Tongue (tissue), 2 donors: Measurements from ENCODE around the gene ZNF845. TPM values are rescaled to one million over a fixed set of nuclear protein-coding genes. Genes with fewer than 3 reads are reported as not detected.
"Not testable (repeated sequence)": the region's sequence is repeated elsewhere in the genome, so short reads cannot be mapped to it uniquely, and the experiment has no call there.

ENCODE experiments used
- DNase-seq: peaks from one replicate; pipeline ENCODE4 v3.0.0-alpha.2; 2015
- total RNA-seq: library from RNA; depleted of rRNA; stranded (reverse); fragments of >200 nt; gene quantifications from one replicate; pipeline ENCODE4 v1.2.3, GENCODE V29; 2014

The ZNF845 gene
- total RNA-seq, 1 donor from 2014 or later = 6.8 TPM

DNA sequence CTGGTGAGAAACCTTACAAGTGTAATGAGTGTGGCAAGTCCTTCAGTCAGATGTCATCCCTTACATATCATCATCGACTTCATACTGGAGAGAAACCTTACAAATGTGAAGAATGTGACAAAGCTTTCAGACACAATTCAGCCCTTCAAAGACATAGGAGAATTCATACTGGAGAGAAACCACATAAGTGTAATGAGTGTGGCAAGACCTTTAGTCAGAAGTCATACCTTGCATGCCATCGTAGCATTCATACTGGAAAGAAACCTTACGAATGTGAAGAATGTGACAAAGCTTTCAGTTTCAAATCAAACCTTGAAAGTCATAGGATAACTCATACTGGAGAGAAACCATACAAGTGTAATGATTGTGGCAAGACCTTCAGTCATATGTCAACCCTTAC, 47.8 kb downstream of the ZNF845 start:
- DNase-seq = no peak

DNA sequence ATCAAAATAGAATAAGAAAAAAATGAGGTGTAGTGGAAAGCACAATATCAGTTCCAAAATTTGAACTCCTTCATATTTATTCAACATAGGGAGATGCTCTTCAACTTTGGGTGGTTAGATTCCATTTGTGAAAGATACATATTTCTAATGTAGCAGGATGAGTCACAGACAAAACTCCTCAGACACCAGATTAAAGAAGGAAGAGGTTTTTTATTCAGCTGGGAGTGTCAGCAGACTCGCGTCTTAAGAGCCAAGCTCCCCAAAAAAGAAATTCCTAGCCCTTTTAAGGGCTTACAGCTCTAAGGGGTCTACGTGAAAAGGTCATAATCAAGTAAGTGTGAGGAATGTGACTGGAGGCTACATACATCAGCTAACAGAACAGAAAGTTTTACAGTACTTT, 54.6 kb downstream of the ZNF845 start:
- no peak for DNase-seq

GRCh38 chr19:53388904-53389303, 55.4 kb downstream of the ZNF845 start:
- no peak for DNase-seq

GRCh38 chr19:53389571-53389970, 56.0 kb downstream of the ZNF845 start:
- DNase-seq = peak; percentile 91

DNA sequence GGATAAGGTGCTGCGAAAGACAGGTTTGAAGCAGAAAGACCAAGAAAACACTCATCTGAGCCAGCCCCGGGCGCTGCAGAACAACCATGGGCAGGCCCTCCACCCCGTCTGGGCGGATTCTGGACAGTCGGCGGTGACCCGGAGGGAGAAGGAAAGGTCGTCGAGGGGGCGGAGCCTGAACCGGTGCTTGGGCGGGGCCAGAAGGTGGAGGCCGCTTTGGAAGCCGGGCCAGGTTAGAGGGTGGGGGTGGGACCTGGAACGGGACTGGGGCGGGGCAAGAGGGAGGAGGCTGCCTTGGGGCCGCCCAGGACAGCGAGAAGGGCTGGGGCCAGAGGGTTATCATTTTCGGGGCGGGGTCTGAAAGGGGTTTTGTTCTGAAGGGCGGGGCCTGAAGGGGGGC, 56.4 kb downstream of the ZNF845 start:
- peak; percentile 78 for DNase-seq

DNA sequence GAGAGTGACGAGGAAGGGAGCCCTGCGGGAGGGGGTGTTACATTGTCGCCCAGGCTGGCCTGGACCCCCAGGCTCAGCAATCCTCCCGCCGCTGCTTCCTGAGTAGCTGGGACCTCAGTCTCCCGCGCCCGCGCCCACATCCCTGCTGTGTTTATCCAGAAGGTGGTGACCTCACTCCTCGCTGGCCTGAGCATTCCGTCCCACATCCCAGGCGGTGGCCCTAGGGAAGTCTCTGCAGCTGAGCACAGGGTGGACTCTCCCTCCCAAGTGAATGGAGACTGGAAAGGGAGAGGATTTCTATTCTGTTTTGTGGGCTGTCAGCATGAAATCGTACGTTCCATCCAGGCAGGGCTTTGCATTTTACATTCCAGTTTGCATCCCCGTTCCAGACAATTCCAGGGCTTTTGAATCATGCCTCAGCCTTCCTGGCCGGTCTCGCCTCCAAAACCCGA, 61.0 kb downstream of the ZNF845 start:
- DNase-seq = no peak

DNA sequence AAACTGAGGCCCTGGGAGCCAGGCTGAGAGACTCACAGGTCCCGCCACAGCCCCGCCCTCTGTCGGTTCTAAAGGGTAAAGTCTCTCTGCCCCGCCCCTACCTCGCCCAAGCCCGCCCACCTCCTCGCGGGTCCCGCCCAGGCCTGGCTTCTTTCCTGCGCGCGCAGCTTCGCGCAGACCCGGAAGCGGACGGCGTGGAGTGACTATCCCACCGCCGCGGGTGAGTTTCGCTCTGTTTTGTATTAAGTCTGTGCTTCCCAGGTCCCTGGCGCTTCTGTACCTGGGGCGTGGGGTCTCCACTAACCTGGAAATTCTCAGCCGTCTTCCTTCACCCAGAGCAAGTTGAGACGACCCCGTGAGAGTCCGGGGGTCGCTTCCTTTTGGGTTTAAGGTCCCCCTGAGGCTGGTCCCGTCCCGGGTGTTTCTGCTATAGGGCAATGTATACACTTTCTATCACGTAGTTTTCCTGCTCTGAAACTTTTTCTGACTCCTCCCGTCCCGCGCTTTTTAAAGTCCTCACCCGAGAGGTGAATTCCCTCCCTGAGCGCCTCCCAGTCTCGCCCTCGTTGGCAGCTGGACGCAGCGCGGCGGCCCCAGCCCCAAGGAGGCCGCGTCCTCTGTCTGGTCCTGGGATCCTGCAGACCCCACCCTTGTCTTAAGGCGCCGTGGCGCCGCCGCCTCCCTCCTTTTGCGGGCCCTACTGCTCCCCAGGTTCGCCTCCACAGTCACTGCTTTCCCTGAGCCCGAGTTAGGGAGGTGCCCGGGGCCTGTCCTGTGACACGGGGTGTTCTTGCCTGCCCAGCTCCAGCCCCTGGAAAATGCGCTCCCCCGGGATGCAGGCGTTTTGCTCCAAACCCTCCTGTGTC, 61.7 kb downstream of the ZNF845 start, which contains the start of gene ZNF765:
ZNF765 (plus strand) TSS at position 176 of the 866 bp plus-strand sequence. CDS start 2,867 bp downstream, outside the sequence.
- peak; percentile 98 for DNase-seq

- DNase-seq = not testable (repeated sequence)
Observed at GRCh38 chr19:53395840-53396524, 62.4 kb downstream of the ZNF845 start.

GRCh38 chr19:53396525-53396868, 62.9 kb downstream of the ZNF845 start:
- no peak for DNase-seq

- DNase-seq = not testable (repeated sequence)
Observed at GRCh38 chr19:53397918-53398317, 64.4 kb downstream of the ZNF845 start.

Other genes starting within 250 kb of the ZNF845 start
- 57.2 TPM for gene ZNF160, start 230.3 kb upstream of the ZNF845 start, total RNA-seq
- 10.3 TPM for gene ZNF415, start 200.8 kb upstream of the ZNF845 start, total RNA-seq
- 8.9 TPM for gene ZNF347, start 174.7 kb upstream of the ZNF845 start, total RNA-seq
- gene ZNF665, start 140.4 kb upstream of the ZNF845 start, total RNA-seq = 3.9 TPM
- gene ZNF677, start 78.9 kb upstream of the ZNF845 start, total RNA-seq = 19.0 TPM
- not detected for gene VN1R2, start 75.5 kb upstream of the ZNF845 start, total RNA-seq
- not detected for gene VN1R4, start 66.0 kb upstream of the ZNF845 start, total RNA-seq
- gene ZNF525, start 32.0 kb downstream of the ZNF845 start, total RNA-seq = 14.6 TPM
- 18.5 TPM for gene ZNF765, start 61.4 kb downstream of the ZNF845 start, total RNA-seq
- gene ZNF761, start 98.2 kb downstream of the ZNF845 start, total RNA-seq = 9.3 TPM
- 5.1 TPM for gene ZNF813, start 134.0 kb downstream of the ZNF845 start, total RNA-seq
- gene ZNF331, start 204.4 kb downstream of the ZNF845 start, total RNA-seq = 18.3 TPM